HG03354 (cell line): ENCODE results near the gene PBRM1.
"Not testable (repeated sequence)": the region's sequence is repeated elsewhere in the genome, so short reads cannot be mapped to it uniquely, and the experiment has no call there.

Experiments
- ATAC-seq: cut with Tn5 transposase; IDR thresholded peaks from one replicate; pipeline ENCODE4 v1.9.1; 2021; ENCODE audit warnings: mild to moderate bottlenecking; ENCODE audit not compliant: unreplicated experiment, poor library complexity, severe bottlenecking

The PBRM1 gene

GRCh38 chr3:52527732-52528585 is 157.8 kb downstream of the PBRM1 start:
- ATAC-seq, result no peak

- ATAC-seq, result no peak
Observed at GRCh38 chr3:52527039-52527731, 158.5 kb downstream of the PBRM1 start.

GRCh38 chr3:52526671-52527038 is 159.1 kb downstream of the PBRM1 start:
- ATAC-seq, result not testable (repeated sequence)

GRCh38 chr3:52525680-52526561 is 159.8 kb downstream of the PBRM1 start:
- ATAC-seq, result no peak

- ATAC-seq, result no peak
Observed at GRCh38 chr3:52524752-52525679, 160.7 kb downstream of the PBRM1 start.

GRCh38 chr3:52524258-52524751 is 161.4 kb downstream of the PBRM1 start:
- ATAC-seq, result no peak

- ATAC-seq, result no peak
Observed at GRCh38 chr3:52523386-52524257, 162.1 kb downstream of the PBRM1 start.

- no peak for ATAC-seq
Observed at GRCh38 chr3:52522651-52523251, 163.0 kb downstream of the PBRM1 start.

GRCh38 chr3:52521881-52522650 is 163.6 kb downstream of the PBRM1 start:
- no peak for ATAC-seq

- no peak for ATAC-seq
Observed at GRCh38 chr3:52521488-52521824, 164.3 kb downstream of the PBRM1 start.

- no peak for ATAC-seq
Observed at GRCh38 chr3:52520716-52521487, 164.8 kb downstream of the PBRM1 start.

- no peak for ATAC-seq
Observed at GRCh38 chr3:52520141-52520667, 165.5 kb downstream of the PBRM1 start.

GRCh38 chr3:52519445-52520140 is 166.1 kb downstream of the PBRM1 start:
- ATAC-seq, result no peak

GRCh38 chr3:52518723-52519444 is 166.8 kb downstream of the PBRM1 start:
- ATAC-seq, result no peak
